CD14-positive monocyte (primary cell): Measurements from ENCODE around the gene CCDC141. TPM values are rescaled to one million over a fixed set of nuclear protein-coding genes. Genes with fewer than 3 reads are reported as not detected.

Source experiments
- DNase-seq, 3 donors: peaks; one replicate each; pipeline ENCODE4 v3.0.0-alpha.2; 2011 to 2022
- H2AFZ ChIP-seq: 2 replicates; pipeline ENCODE4 v1.6.0; 2012; ENCODE audit warnings: mild to moderate bottlenecking, low read depth, low read length, inconsistent platforms; ENCODE audit not compliant: insufficient read depth, poor library complexity, severe bottlenecking
- H3K27ac ChIP-seq, 2 donors: 1 replicate in 1 of 2; 2 replicates in 1 of 2; pipeline ENCODE4 v1.5.1; 2012 to 2013; ENCODE audit warnings: low read length in 2 of 2, control low read depth in 1 of 2, inconsistent platforms in 1 of 2, low read depth in 1 of 2, mild to moderate bottlenecking in 1 of 2
- H3K27me3 ChIP-seq, 2 donors: one replicate each; pipeline versions ENCODE4 v1.6.0 to v1.6.1; 2011 to 2013; ENCODE audit warnings: low read length in 2 of 2; ENCODE audit not compliant: control insufficient read depth in 2 of 2, insufficient read depth in 2 of 2
- H3K36me3 ChIP-seq, 2 donors: replicated peaks in 1 of 2; 1 replicate in 1 of 2; 2 replicates in 1 of 2; pipeline versions ENCODE4 v1.5.1 to v1.6.1; 2012 to 2013; ENCODE audit warnings: low read length in 2 of 2, control low read depth in 1 of 2, inconsistent platforms in 1 of 2, mild to moderate bottlenecking in 1 of 2; ENCODE audit not compliant: insufficient read depth in 2 of 2, control insufficient read depth in 1 of 2
- H3K4me1 ChIP-seq, 2 donors: 1 replicate in 1 of 2; 2 replicates in 1 of 2; pipeline versions ENCODE4 v1.5.1 to v1.6.1; 2012 to 2013; ENCODE audit warnings: low read length in 2 of 2, control low read depth in 1 of 2, inconsistent platforms in 1 of 2, mild to moderate bottlenecking in 1 of 2, moderate library complexity in 1 of 2; ENCODE audit not compliant: insufficient read depth in 2 of 2, control insufficient read depth in 1 of 2
- H3K4me2 ChIP-seq: replicated peaks from 2 replicates; pipeline ENCODE3; 2012; ENCODE audit warnings: low read length, moderate library complexity, mild to moderate bottlenecking; ENCODE audit not compliant: poor library complexity, severe bottlenecking; ENCODE audit errors: extremely low read depth
- H3K4me3 ChIP-seq, 3 experiments: fragments of 200-600 bp in 1 of 3; sonication (generic) in 1 of 3; replicated peaks in 1 of 3; 1 replicate in 2 of 3; 2 replicates in 1 of 3; pipeline ENCODE4 v1.5.1; 2011 to 2013; ENCODE audit warnings: low read length in 3 of 3, mild to moderate bottlenecking in 3 of 3, control low read depth in 2 of 3, low read depth in 2 of 3, inconsistent platforms in 1 of 3, moderate library complexity in 1 of 3
- H3K79me2 ChIP-seq: 2 replicates; pipeline ENCODE4 v1.6.0; 2012; ENCODE audit warnings: mild to moderate bottlenecking, control low read depth, inconsistent platforms, low read length, moderate library complexity; ENCODE audit not compliant: insufficient read depth
- H3K9ac ChIP-seq: 2 replicates; pipeline ENCODE4 v1.6.0; 2017; ENCODE audit warnings: low read length, mild to moderate bottlenecking; ENCODE audit not compliant: insufficient read depth, poor library complexity, severe bottlenecking
- H3K9me3 ChIP-seq, 2 donors: replicated peaks in 1 of 2; 1 replicate in 1 of 2; 2 replicates in 1 of 2; pipeline versions ENCODE4 v1.5.1 to v1.6.1; 2012 to 2013; ENCODE audit warnings: low read length in 2 of 2, control low read depth in 1 of 2; ENCODE audit not compliant: control insufficient read depth in 1 of 2, insufficient read depth in 1 of 2
- H4K20me1 ChIP-seq: 2 replicates; pipeline ENCODE4 v1.6.0; 2012; ENCODE audit warnings: mild to moderate bottlenecking, low read length, control low read depth, moderate library complexity; ENCODE audit not compliant: insufficient read depth
- H3K27ac Mint-ChIP-seq, 7 donors: one replicate each; pipeline ENCODE4 v1.8.0; 2020; ENCODE audit warnings: mild to moderate bottlenecking in 7 of 7, mixed read lengths in 7 of 7, moderate library complexity in 6 of 7, inconsistent platforms in 2 of 7
- H3K27me3 Mint-ChIP-seq, 3 donors: one replicate each; pipeline ENCODE4 v1.8.0; 2021 to 2022; ENCODE audit warnings: low read depth in 3 of 3, mild to moderate bottlenecking in 3 of 3, mixed read lengths in 3 of 3, moderate library complexity in 3 of 3, inconsistent platforms in 1 of 3
- H3K36me3 Mint-ChIP-seq, 2 donors: one replicate each; pipeline ENCODE4 v1.8.0; 2020; ENCODE audit warnings: mixed read lengths in 2 of 2, inconsistent platforms in 1 of 2, mild to moderate bottlenecking in 1 of 2
- H3K4me1 Mint-ChIP-seq: one replicate; pipeline ENCODE4 v1.8.0; 2020; ENCODE audit warnings: mild to moderate bottlenecking, mixed read lengths
- H3K4me3 Mint-ChIP-seq, 2 donors: one replicate each; pipeline ENCODE4 v1.8.0; 2020; ENCODE audit warnings: mild to moderate bottlenecking in 2 of 2, mixed read lengths in 2 of 2, moderate library complexity in 1 of 2
- H3K9me3 Mint-ChIP-seq, 7 donors: one replicate each; pipeline ENCODE4 v1.8.0; 2020 to 2022; ENCODE audit warnings: mixed read lengths in 7 of 7, mild to moderate bottlenecking in 6 of 7, moderate library complexity in 6 of 7, inconsistent platforms in 2 of 7
- CTCF ChIP-seq: fragments of 200-600 bp; IDR thresholded peaks from one replicate; pipeline ENCODE4 v1.8.0; 2022; ENCODE audit warnings: antibody characterized with exemption, mild to moderate bottlenecking
- WGBS: methylation state at CpG from one replicate; pipeline ENCODE4 v1.1.5; 2013; ENCODE audit warnings: missing lambda C conversion rate; ENCODE audit not compliant: insufficient coverage; 5-methylcytosine and 5-hydroxymethylcytosine counted together
- intact Hi-C, 2 donors: fragments of 100-400 bp; cut with micrococcal nuclease; formaldehyde crosslinking; loops; one replicate each; pipeline versions ENCODE4 v1.15.0 to v1.15.1; 2023
- polyA plus RNA-seq, 3 donors: library from polyadenylated mRNA; depleted of rRNA in 1 of 3; unstranded in 2 of 3; stranded (reverse) in 1 of 3; fragments of 300-500 nt in 2 of 3; fragments of >200 nt in 1 of 3; fragmentation: Illumina TruSeq in 2 of 3; gene quantifications; 1 replicate in 2 of 3; 2 replicates in 1 of 3; pipeline ENCODE4 v1.2.3, GENCODE V29; 2012 to 2021

The CCDC141 gene
- polyA plus RNA-seq, 3 donors, result not detected

DNA sequence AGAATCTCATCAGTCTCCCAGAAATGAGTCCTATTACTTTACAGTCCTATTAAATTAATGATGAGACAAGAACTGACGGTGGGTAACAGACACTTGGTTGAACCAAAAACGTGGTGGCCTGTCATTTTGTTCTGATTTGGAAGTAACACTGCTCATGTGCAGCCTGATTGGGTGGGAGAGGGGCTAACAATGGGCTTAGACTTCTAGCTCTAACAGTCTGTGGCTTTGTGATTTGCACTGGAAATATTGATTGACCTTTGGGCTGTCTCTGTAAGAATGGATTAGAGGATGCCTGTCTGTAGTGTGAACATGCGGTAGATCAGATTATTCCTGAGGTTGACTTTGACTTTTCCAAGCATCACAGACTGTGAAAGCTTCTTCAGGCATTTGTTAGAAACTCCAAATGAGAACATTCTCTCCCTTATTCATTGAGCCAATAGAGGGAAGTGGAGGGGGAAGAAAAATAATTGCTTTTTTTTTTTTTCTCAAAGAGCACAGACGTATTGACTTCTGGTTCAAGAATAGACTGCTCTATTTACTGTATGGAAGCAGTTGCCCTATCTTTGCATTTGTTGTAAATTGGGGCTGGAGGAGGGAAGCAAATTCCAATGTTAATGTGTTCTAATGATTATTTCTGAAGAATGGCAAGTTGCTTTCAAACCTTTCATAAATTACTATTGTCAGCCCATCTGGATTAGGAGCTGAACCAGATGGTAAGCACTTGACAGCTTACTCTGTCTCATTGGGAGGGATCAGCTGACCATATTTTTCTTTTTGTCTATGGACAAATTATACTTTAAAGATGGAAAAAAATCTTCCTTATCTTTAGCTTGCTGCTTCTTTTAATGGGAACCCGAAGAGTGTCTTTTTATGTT is 156.9 kb downstream of the CCDC141 start:
- H3K79me2 ChIP-seq, result no peaks in the 10 kb centered on the region
- 60% methylated on average over 1 of the region's 5 CpGs for WGBS
- no peaks in the 10 kb centered on the region for H3K9me3 ChIP-seq
- Mint-ChIP-seq H3K9me3 (peaks cover 0 to 2% (median 0%) of the 10 kb centered on the region in 7 donors), H3K27me3 (peaks cover 0 to 4% (median 0%) of the 10 kb centered on the region in 3 donors), H3K27ac (no peak overlapping the region), H3K4me3 (no peak overlapping the region), H3K36me3 (no peaks in the 10 kb centered on the region), H3K4me1 (no peaks in the 10 kb centered on the region)
- H3K36me3 ChIP-seq, result no peaks in the 10 kb centered on the region
- H4K20me1 ChIP-seq, result no peaks in the 10 kb centered on the region
- no peak overlapping the region for H3K9ac ChIP-seq
- H3K4me2 ChIP-seq, result no peak overlapping the region
- H2AFZ ChIP-seq, result no peak overlapping the region
- no peak for DNase-seq
- H3K27ac ChIP-seq, result no peak overlapping the region
- TF ChIP-seq CTCF, result no peak
- intact Hi-C loops, result no loop called here
- H3K27me3 ChIP-seq, result no peaks in the 10 kb centered on the region
- H3K4me3 ChIP-seq, result no peak overlapping the region
- no peaks in the 10 kb centered on the region for H3K4me1 ChIP-seq

DNA sequence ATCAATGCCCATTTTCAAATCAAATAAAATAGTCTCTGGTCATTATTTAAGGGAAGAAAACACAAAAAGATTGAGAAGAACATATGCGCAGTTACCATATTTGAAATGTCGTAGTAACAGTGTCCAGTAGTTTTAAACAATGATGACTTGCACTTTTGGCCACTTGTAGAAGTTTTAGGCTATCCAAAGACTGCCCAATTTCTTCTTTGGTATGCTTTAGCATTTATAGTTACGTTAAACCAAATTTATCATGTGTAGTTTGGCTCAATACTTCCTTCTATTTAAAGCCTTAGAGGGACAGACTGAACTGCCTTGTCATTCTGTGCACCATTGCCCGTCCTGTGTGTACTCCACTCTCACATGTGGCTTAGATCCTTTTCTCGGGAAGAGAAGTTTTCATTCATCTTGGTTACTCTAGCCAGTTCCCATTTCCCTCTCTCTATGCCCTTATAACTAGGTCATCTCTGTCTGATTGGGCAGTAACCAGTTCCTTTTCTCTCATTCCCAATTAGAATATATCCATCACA is 157.9 kb downstream of the CCDC141 start:
- Histone ChIP-seq H3K79me2 (no peaks in the 10 kb centered on the region), H3K9ac (no peak overlapping the region), H3K36me3 (no peaks in the 10 kb centered on the region), H3K4me3 (no peak overlapping the region), H3K9me3 (no peaks in the 10 kb centered on the region), H3K27me3 (no peaks in the 10 kb centered on the region), H3K4me1 (no peaks in the 10 kb centered on the region), H2AFZ (no peak overlapping the region), H4K20me1 (no peaks in the 10 kb centered on the region), H3K27ac (no peak overlapping the region), H3K4me2 (no peak overlapping the region)
- no peak for DNase-seq
- Mint-ChIP-seq H3K4me1 (no peaks in the 10 kb centered on the region), H3K36me3 (no peaks in the 10 kb centered on the region), H3K27ac (no peak overlapping the region), H3K27me3 (peaks cover 0 to 4% (median 0%) of the 10 kb centered on the region in 3 donors), H3K9me3 (no peaks in the 10 kb centered on the region), H3K4me3 (no peak overlapping the region)
- 76% methylated on average over 4 of the region's 5 CpGs for WGBS
- no peak for TF ChIP-seq CTCF
- intact Hi-C loops, result no loop called here
